ENCODE results near the gene CRACR2B. TPM values are rescaled to one million over a fixed set of nuclear protein-coding genes. Genes with fewer than 3 reads are reported as not detected.
A peak's percentile ranks its signal among the peaks of the same experiment; 100 is the strongest.

CRACR2B gene
- total and polyA plus RNA-seq, 2 of the 13 experiments (the other 11 are each of a cell fraction or from before 2014, with no cell fraction given) = 14.9 to 21.0 TPM

GRCh38 chr11:837990-838307, 10.2 kb downstream of the CRACR2B start:
- peak; percentile 0; the same call in 1 of the 3 replicates for ATAC-seq
- Histone ChIP-seq H3K4me1 (ENCODE audit: insufficient read depth, low read length) (peaks cover 65% of the 10 kb centered on the region), H3K4me2 (ENCODE audit: low read depth, low read length) (no peak overlapping the region), H3K9me3 (ENCODE audit: low read length) (no peaks in the 10 kb centered on the region), H3K4me3 (replicated peaks in 1 of 3; ENCODE audit: insufficient read depth in 1 of 3, low read depth in 2 of 3, low read length in 3 of 3) (no peak overlapping the region), H3K27ac (ENCODE audit: extremely low read length, insufficient read depth, low read length) (peak overlapping the region; percentile 53), H3K36me3 (replicated peaks in 1 of 2; ENCODE audit: control insufficient read depth in 1 of 2, insufficient read depth in 2 of 2, low read length in 2 of 2) (peaks cover 9 to 36% of the 10 kb centered on the region in 2 experiments), H4K20me1 (ENCODE audit: insufficient read depth, low read length) (peaks cover 20% of the 10 kb centered on the region; the same call in 1 of the 2 replicates), H3K9ac (ENCODE audit: insufficient read depth, low read depth, low read length) (no peak overlapping the region), H3K27me3 (ENCODE audit: control insufficient read depth in 1 of 2, insufficient read depth in 2 of 2, low read length in 2 of 2) (no peaks in the 10 kb centered on the region), H3K79me2 (ENCODE audit: insufficient read depth, low read length) (peaks cover 36% of the 10 kb centered on the region), H2AFZ (ENCODE audit: low read length) (no peak overlapping the region)
- ChIA-PET POLR2A (interaction anchor here (0.7 to 16.1 kb wide), 7 partner anchors 8 to 84 kb away, joined by 3 to 264 read pairs (median 6); partner anchors contain the start of genes CD151, CRACR2B, PIDD1 and PNPLA2), CTCF (ENCODE audit: low intra/inter-chr PET ratio, low total read pairs) (no interaction called here)
- no peak for DNase-seq (ENCODE audit: low spot score)
- no peak for FAIRE-seq
- intact Hi-C loops (cut with micrococcal nuclease; ENCODE audit: unreplicated experiment) (no loop called here), in situ Hi-C loops (cut with HindIII; ENCODE audit: extremely low pct_ligation_motif_present, low pct_unique_long_range_greater_than_20kb) (no loop called here)
- 100% methylated on average over 1 of the region's 8 CpGs for WGBS (ENCODE audit: low lambda C conversion rate)
- no TSS peak for BruUV-seq (replicated peaks)
- no peak for TF ChIP-seq POLR2G (IDR thresholded peaks at IDR 0.05; ENCODE audit: low read depth, low read length)
- peak in 1 of 2 experiments; percentile 6; a peak in 1 of 4 replicates for TF ChIP-seq POLR2A (IDR thresholded peaks at IDR 0.05; ENCODE audit: insufficient read depth in 1 of 2, low read depth in 2 of 2, low read length in 2 of 2)
- TF ChIP-seq RBFOX2 (IDR thresholded peaks at IDR 0.05; ENCODE audit: low read depth, low read length) = peak; percentile 10; the same call in 1 of the 2 replicates

DNA sequence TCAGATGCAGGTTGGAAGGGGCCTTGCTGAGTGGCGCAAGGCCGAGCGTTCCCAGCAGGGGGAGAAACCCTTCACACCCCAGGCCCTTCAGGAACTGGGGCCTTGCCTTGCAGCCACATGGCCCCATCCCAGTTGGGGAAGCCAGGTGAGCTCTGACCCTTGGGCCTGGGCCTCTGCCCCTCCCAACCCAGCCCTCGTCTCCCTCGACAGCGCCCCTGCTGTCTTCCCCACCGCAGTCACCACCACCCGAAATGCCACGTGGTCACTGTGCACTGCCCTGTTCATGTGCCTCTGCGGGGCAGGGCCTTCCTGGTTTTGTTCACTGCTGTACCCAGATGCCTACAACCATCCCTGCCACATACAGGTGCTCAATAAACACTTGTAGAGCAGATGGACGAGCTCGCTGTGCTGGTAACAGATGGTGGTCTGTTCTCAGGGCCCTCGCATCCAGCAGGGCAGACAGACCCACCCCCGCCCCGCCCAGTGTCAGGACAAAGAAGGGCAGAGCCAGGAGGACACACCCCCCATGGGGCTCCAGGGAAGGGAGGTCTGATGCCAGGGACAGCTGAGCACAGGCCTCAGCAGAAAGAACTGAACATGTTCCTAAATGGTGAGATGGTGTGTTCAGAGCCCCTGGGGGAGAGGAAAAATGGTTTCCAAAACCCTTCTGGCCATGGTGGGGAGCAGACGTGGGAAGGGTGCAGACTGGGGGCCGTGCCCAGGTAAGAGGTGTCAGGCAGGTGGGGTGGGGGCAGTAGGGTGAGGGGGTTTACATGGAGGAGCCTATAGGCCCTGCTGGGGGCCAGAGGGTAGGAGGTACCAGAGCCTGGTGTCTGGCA, 10.9 kb downstream of the CRACR2B start:
- peak overlapping the region; percentile 19 for H3K4me2 ChIP-seq (ENCODE audit: low read depth, low read length)
- peaks cover 9 to 36% of the 10 kb centered on the region in 2 experiments for H3K36me3 ChIP-seq (replicated peaks in 1 of 2; ENCODE audit: control insufficient read depth in 1 of 2, insufficient read depth in 2 of 2, low read length in 2 of 2)
- POLR2A ChIA-PET = interaction anchor here (0.7 to 16.1 kb wide), 6 partner anchors 9 to 83 kb away, joined by 3 to 264 read pairs (median 10); partner anchors contain the start of genes CD151, CRACR2B, PIDD1 and PNPLA2
- no peaks in the 10 kb centered on the region for H3K9me3 ChIP-seq (ENCODE audit: low read length)
- peaks cover 20% of the 10 kb centered on the region; the same call in 1 of the 2 replicates for H4K20me1 ChIP-seq (ENCODE audit: insufficient read depth, low read length)
- DNase-seq (ENCODE audit: low spot score) (peak; percentile 82), ATAC-seq (peak; percentile 46), FAIRE-seq (peak; percentile 95)
- H2AFZ ChIP-seq (ENCODE audit: low read length) = no peak overlapping the region
- peaks cover 36% of the 10 kb centered on the region for H3K79me2 ChIP-seq (ENCODE audit: insufficient read depth, low read length)
- no peaks in the 10 kb centered on the region for H3K27me3 ChIP-seq (ENCODE audit: control insufficient read depth in 1 of 2, insufficient read depth in 2 of 2, low read length in 2 of 2)
- 38% methylated on average over 11 of the region's 17 CpGs for WGBS (ENCODE audit: low lambda C conversion rate)
- peak overlapping the region; percentile 53 for H3K27ac ChIP-seq (ENCODE audit: extremely low read length, insufficient read depth, low read length)
- CTCF ChIA-PET (ENCODE audit: low intra/inter-chr PET ratio, low total read pairs) = no interaction called here
- in situ Hi-C loops (cut with HindIII; ENCODE audit: extremely low pct_ligation_motif_present, low pct_unique_long_range_greater_than_20kb) (no loop called here), intact Hi-C loops (cut with micrococcal nuclease; ENCODE audit: unreplicated experiment) (no loop called here)
- H3K4me1 ChIP-seq (ENCODE audit: insufficient read depth, low read length) = peaks cover 63% of the 10 kb centered on the region
- BruUV-seq (replicated peaks) = no TSS peak
- peak overlapping the region; percentile 47; the same call in 1 of the 2 replicates for H3K9ac ChIP-seq (ENCODE audit: insufficient read depth, low read depth, low read length)
- H3K4me3 ChIP-seq (replicated peaks in 1 of 3; ENCODE audit: insufficient read depth in 1 of 3, low read depth in 2 of 3, low read length in 3 of 3) = no peak overlapping the region
- TF ChIP-seq, protein P1, sequence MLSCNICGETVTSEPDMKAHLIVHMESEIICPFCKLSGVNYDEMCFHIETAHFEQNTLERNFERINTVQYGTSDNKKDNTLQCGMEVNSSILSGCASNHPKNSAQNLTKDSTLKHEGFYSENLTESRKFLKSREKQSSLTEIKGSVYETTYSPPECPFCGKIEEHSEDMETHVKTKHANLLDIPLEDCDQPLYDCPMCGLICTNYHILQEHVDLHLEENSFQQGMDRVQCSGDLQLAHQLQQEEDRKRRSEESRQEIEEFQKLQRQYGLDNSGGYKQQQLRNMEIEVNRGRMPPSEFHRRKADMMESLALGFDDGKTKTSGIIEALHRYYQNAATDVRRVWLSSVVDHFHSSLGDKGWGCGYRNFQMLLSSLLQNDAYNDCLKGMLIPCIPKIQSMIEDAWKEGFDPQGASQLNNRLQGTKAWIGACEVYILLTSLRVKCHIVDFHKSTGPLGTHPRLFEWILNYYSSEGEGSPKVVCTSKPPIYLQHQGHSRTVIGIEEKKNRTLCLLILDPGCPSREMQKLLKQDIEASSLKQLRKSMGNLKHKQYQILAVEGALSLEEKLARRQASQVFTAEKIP (CRISPR knock-in tag; IDR thresholded peaks at IDR 0.05; ENCODE audit: borderline replicate concordance) = no peak
- TF ChIP-seq ZBTB7A (CRISPR knock-in tag; IDR thresholded peaks at IDR 0.05) (no peak), SNAI1 (CRISPR knock-in tag; IDR thresholded peaks at IDR 0.05; ENCODE audit: borderline replicate concordance) (no peak), ZNF503 (CRISPR knock-in tag; IDR thresholded peaks at IDR 0.05) (no peak), TGIF2 (CRISPR knock-in tag; IDR thresholded peaks at IDR 0.05) (peak; percentile 84; the same call in 1 of the 2 replicates), ZNF263 (CRISPR knock-in tag; IDR thresholded peaks at IDR 0.05) (no peak), KLF12 (CRISPR knock-in tag; IDR thresholded peaks at IDR 0.05; ENCODE audit: borderline replicate concordance) (peak; percentile 27; the same call in 1 of the 2 replicates), FOXK2 (IDR thresholded peaks at IDR 0.05) (no peak), ZNF383 (CRISPR knock-in tag; IDR thresholded peaks at IDR 0.05; ENCODE audit: borderline replicate concordance) (no peak)
- TF ChIP-seq, protein P2, sequence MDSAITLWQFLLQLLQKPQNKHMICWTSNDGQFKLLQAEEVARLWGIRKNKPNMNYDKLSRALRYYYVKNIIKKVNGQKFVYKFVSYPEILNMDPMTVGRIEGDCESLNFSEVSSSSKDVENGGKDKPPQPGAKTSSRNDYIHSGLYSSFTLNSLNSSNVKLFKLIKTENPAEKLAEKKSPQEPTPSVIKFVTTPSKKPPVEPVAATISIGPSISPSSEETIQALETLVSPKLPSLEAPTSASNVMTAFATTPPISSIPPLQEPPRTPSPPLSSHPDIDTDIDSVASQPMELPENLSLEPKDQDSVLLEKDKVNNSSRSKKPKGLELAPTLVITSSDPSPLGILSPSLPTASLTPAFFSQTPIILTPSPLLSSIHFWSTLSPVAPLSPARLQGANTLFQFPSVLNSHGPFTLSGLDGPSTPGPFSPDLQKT (CRISPR knock-in tag; IDR thresholded peaks at IDR 0.05; ENCODE audit: borderline replicate concordance) = no peak

All from HepG2 (cell line).